Spleen (tissue), 11 donors: ENCODE results near the gene SIRT3. TPM values are rescaled to one million over a fixed set of nuclear protein-coding genes. Genes with fewer than 3 reads are reported as not detected.

Experiments
- DNase-seq: peaks from one replicate; pipeline ENCODE4 v3.0.0-alpha.2; 2020
- H3K27ac ChIP-seq, 8 donors: fragments of 200-600 bp; sonication (generic) in 7 of 8; 1 replicate in 4 of 8; 2 replicates in 4 of 8; pipeline versions ENCODE4 v1.5.0 to v1.8.0; 2016 to 2021; ENCODE audit warnings: inconsistent platforms in 4 of 8, mild to moderate bottlenecking in 4 of 8, moderate library complexity in 1 of 8
- H3K27me3 ChIP-seq, 7 donors: fragments of 200-600 bp; sonication (generic) in 6 of 7; replicated peaks in 1 of 7; 1 replicate in 4 of 7; 2 replicates in 3 of 7; pipeline versions ENCODE4 v1.5.0 to v1.8.0; 2016 to 2021; ENCODE audit warnings: inconsistent platforms in 3 of 7, mild to moderate bottlenecking in 1 of 7
- H3K36me3 ChIP-seq, 6 donors: fragments of 200-600 bp; sonication (generic) in 5 of 6; 1 replicate in 4 of 6; 2 replicates in 2 of 6; pipeline versions ENCODE4 v1.5.0 to v1.8.0; 2016 to 2021; ENCODE audit warnings: inconsistent platforms in 2 of 6
- H3K4me1 ChIP-seq, 6 donors: fragments of 200-600 bp; sonication (generic) in 5 of 6; 1 replicate in 3 of 6; 2 replicates in 3 of 6; pipeline versions ENCODE4 v1.5.0 to v1.8.0; 2016 to 2021; ENCODE audit warnings: inconsistent platforms in 3 of 6
- H3K4me3 ChIP-seq, 8 donors: fragments of 200-600 bp; sonication (generic) in 7 of 8; 1 replicate in 4 of 8; 2 replicates in 4 of 8; pipeline versions ENCODE4 v1.5.0 to v1.8.0; 2016 to 2021; ENCODE audit warnings: inconsistent platforms in 4 of 8, mild to moderate bottlenecking in 4 of 8, moderate library complexity in 2 of 8
- H3K9me3 ChIP-seq, 8 donors: fragments of 200-600 bp; sonication (generic) in 7 of 8; 1 replicate in 4 of 8; 2 replicates in 4 of 8; pipeline versions ENCODE4 v1.5.0 to v1.8.0; 2016 to 2021; ENCODE audit warnings: inconsistent platforms in 4 of 8
- POLR2A ChIP-seq, 3 donors: fragments of 450-650 bp; IDR thresholded peaks; one replicate each; pipeline ENCODE4 v1.5.1; 2017; ENCODE audit warnings: antibody characterized with exemption in 3 of 3, mild to moderate bottlenecking in 1 of 3
- POLR2AphosphoS5 ChIP-seq, 3 donors: sonication (generic); formaldehyde crosslinking; IDR thresholded peaks; one replicate each; pipeline ENCODE4 v1.5.1; 2017; ENCODE audit warnings: antibody characterized with exemption in 3 of 3
- WGBS, 5 donors: extraction: QIAGEN DNeasy Blood & Tissue Kit in 3 of 5; methylation state at CpG; one replicate each; pipeline versions ENCODE4 v1.1.5 to v1.1.7; 2013 to 2018; 5-methylcytosine and 5-hydroxymethylcytosine counted together
- intact Hi-C: fragments of 100-400 bp; cut with DNase I; formaldehyde crosslinking; loops from one replicate; pipeline ENCODE4 v1.15.0; 2023; ENCODE audit warnings: low total_unique reads
- polyA plus RNA-seq, 3 donors: library from polyadenylated mRNA; stranded (reverse); fragments of 200-250 nt; gene quantifications; one replicate each; pipeline ENCODE4 v1.2.1, GENCODE V29; 2013
- total RNA-seq, 7 donors: library from RNA; depleted of rRNA in 3 of 7; stranded (reverse); fragments of >200 nt in 3 of 7; fragmentation: NEBNext Ultra II Directional in 4 of 7; extraction: Animal tissue kit (Norgen Biotek cat#: 25700) in 4 of 7; gene quantifications; one replicate each; pipeline versions ENCODE4 v1.1.0 to v1.2.1, GENCODE V29; 2016 to 2021
- TF ChIP-seq, protein P1 (sequence below), 11 experiments: fragments of 200-600 bp in 7 of 11; fragments of 450-650 bp in 4 of 11; sonication (generic) in 4 of 11; IDR thresholded peaks in 8 of 11; conservative IDR thresholded peaks in 3 of 11; 1 replicate in 7 of 11; 2 replicates in 4 of 11; pipeline versions ENCODE4 v1.4.0 to v1.8.0; 2016 to 2021; ENCODE audit warnings: antibody characterized with exemption in 11 of 11, inconsistent platforms in 4 of 11, mild to moderate bottlenecking in 1 of 11
- donor health status: healthy with polysubstance abuse.
- donor health status: DM: no; HTN: no; CAD: no; lungs with moderate emphysema.
- donor health status: DM: no; HTN: no; CAD: no.
- donor health status: Bipolar disorder and iron deficiency.
- donor health status: healthy.
- donor health status: DM: no; HTN: no; CAD: no.
- donor health status: DM: yes; HTN: yes; CAD: no.

SIRT3 gene
- total and polyA plus RNA-seq, 10 donors = 11.9 to 28.8 (median 17.5) TPM

DNA sequence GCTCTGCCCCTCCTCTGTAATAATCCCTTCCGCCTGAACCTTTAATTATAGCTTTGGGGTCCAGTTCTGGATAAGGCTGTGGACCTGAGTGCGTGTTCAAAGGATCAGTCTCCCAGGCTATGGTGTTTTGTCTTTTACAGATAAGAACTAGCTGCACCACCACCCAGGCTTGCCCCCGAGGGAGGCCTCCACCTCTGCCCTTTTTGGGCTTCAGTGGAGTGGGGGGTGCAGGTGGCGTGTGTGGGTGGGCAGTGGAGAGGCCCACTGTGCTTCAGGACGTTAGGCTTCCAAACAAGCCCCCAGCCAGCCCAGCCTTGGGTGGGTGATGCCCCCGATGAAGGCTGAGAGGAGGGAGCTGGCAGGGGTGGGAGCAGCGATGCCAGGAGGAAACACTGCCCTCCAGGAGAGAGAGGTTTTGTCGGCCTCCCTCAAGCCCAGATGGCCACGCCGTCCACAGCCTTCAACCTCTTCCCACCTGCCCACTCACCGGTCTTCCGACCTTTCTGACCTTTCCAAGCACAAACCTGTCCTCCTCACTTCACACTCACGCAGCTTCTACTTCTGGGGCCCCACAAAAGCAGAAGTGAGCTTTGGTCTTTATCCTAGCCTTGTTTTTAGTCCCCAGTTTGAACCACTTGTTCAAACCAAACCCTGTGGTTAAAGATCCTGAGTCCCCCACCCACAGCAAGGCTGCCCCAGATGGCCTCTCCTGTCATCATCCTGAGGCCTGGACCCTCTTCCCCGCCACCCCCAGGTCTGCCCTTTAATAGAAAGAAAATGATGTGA lies 21.0 kb upstream of the SIRT3 start:
- 65 to 76% (median 69%) methylated on average over 11 to 14 of the region's 14 CpGs for WGBS, 5 donors

DNA sequence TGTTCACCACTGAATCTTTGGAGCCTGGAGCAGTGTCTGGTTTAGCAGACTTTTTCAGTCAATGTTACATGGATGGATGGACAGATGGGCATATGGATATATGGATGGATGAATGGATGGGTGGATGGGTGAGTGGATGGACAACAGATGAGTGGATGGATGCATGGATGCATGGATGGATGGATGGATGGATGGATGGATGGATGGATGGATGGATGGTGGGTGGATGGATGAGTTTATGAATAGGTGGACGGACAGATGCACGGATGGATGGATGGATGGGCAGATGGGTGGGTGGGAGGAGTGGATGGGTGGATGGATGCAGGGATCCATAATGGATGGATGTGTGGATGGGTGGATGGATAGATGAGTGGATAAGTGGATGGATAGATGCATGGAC lies 19.7 kb upstream of the SIRT3 start:
- intact Hi-C loops = loop anchor here (10.0 kb wide), 1 partner anchor 109 kb away; the partner anchor contains the start of gene B4GALNT4
- 94 to 100% (median 95%) methylated on average over 2 of the region's 2 CpGs for WGBS, 5 donors

More for the DNA sequence above, 21.0 kb upstream of the SIRT3 start:
- DNase-seq = no peak
- Histone ChIP-seq H3K27ac (no peak overlapping the region), H3K27me3 (no peaks in the 10 kb centered on the region), H3K4me1 (peaks cover 0 to 15% (median 2%) of the 10 kb centered on the region in 6 donors), H3K36me3 (peaks cover 0 to 19% (median 17%) of the 10 kb centered on the region in 6 donors), H3K9me3 (peaks cover 0 to 5% (median 0%) of the 10 kb centered on the region in 8 donors), H3K4me3 (no peak overlapping the region)
- TF ChIP-seq, protein P1, sequence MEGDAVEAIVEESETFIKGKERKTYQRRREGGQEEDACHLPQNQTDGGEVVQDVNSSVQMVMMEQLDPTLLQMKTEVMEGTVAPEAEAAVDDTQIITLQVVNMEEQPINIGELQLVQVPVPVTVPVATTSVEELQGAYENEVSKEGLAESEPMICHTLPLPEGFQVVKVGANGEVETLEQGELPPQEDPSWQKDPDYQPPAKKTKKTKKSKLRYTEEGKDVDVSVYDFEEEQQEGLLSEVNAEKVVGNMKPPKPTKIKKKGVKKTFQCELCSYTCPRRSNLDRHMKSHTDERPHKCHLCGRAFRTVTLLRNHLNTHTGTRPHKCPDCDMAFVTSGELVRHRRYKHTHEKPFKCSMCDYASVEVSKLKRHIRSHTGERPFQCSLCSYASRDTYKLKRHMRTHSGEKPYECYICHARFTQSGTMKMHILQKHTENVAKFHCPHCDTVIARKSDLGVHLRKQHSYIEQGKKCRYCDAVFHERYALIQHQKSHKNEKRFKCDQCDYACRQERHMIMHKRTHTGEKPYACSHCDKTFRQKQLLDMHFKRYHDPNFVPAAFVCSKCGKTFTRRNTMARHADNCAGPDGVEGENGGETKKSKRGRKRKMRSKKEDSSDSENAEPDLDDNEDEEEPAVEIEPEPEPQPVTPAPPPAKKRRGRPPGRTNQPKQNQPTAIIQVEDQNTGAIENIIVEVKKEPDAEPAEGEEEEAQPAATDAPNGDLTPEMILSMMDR (IDR thresholded peaks at IDR 0.05 in 8 of 11, conservative IDR thresholded peaks at IDR 0.05 in 3 of 11) = no peak
- no peak for TF ChIP-seq POLR2AphosphoS5 (IDR thresholded peaks at IDR 0.05)
- no peak for TF ChIP-seq POLR2A (IDR thresholded peaks at IDR 0.05)
- intact Hi-C loops = loop anchor here (10.0 kb wide), 1 partner anchor 108 kb away; the partner anchor contains the start of gene B4GALNT4

DNA sequence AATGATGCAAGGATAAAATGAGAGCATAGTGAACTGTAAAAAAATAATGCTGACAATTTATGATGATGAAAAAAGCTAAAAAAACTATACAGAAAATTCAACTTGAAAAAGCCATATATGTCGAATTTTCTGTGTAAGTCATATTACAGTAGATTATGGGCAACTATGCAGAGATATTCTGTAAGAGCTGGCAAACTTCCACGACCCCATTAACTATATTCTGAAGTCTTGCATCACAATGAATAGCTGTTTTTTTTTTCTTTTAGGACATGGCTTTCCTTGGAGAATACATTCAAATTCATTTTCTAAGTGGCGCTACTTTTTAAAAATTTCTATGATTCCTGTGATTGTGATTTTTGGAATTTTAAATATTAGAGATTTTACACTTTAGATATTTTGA lies 19.0 kb upstream of the SIRT3 start:
- 57 to 73% (median 58%) methylated on average over 3 of the region's 3 CpGs for WGBS, 5 donors
- Histone ChIP-seq H3K27ac (no peak overlapping the region), H3K27me3 (no peaks in the 10 kb centered on the region), H3K4me1 (peaks cover 0 to 24% (median 2%) of the 10 kb centered on the region in 6 donors), H3K9me3 (no peaks in the 10 kb centered on the region), H3K4me3 (no peak overlapping the region), H3K36me3 (peaks cover 0 to 39% (median 33%) of the 10 kb centered on the region in 6 donors)
- intact Hi-C loops = loop anchor here (10.0 kb wide), 1 partner anchor 110 kb away; the partner anchor contains the start of gene B4GALNT4
- no peak for DNase-seq
- TF ChIP-seq POLR2AphosphoS5 (IDR thresholded peaks at IDR 0.05) (no peak), POLR2A (IDR thresholded peaks at IDR 0.05) (no peak)
- TF ChIP-seq, protein P1 (IDR thresholded peaks at IDR 0.05 in 8 of 11, conservative IDR thresholded peaks at IDR 0.05 in 3 of 11) = no peak

More for the DNA sequence above, 19.7 kb upstream of the SIRT3 start:
- peaks cover 0 to 32% (median 30%) of the 10 kb centered on the region in 6 donors for H3K36me3 ChIP-seq
- no peaks in the 10 kb centered on the region for H3K9me3 ChIP-seq
- H3K27ac ChIP-seq = no peak overlapping the region
- no peak overlapping the region for H3K4me3 ChIP-seq
- TF ChIP-seq POLR2AphosphoS5 (IDR thresholded peaks at IDR 0.05) (no peak), POLR2A (IDR thresholded peaks at IDR 0.05) (no peak)
- TF ChIP-seq, protein P1 (IDR thresholded peaks at IDR 0.05 in 8 of 11, conservative IDR thresholded peaks at IDR 0.05 in 3 of 11) = no peak
- no peak for DNase-seq
- peaks cover 0 to 19% (median 2%) of the 10 kb centered on the region in 6 donors for H3K4me1 ChIP-seq
- H3K27me3 ChIP-seq = no peaks in the 10 kb centered on the region

DNA sequence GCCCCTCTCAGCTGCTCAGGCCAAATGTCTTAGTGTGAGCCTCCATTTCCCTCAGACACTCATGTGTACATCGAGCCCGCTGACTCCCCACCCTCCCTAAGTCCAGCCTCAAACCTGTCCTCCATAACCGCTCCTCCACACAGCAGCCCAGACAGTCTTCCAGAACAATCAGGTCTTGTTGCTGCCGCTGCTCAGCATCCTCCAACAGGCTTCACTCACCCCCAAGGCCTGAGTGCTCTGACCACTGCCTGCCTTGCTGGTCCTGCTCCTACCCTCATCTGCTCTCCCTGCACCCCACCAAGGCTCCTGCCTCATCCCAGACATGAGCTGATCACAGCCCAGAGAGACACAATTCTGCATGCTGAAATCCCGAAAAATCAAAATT lies 17.7 kb upstream of the SIRT3 start:
- Histone ChIP-seq H3K27me3 (no peaks in the 10 kb centered on the region), H3K27ac (no peak overlapping the region), H3K36me3 (peaks cover under 1 to 51% (median 43%) of the 10 kb centered on the region in 6 donors), H3K4me1 (peaks cover 0 to 24% (median 2%) of the 10 kb centered on the region in 6 donors), H3K9me3 (no peaks in the 10 kb centered on the region), H3K4me3 (no peak overlapping the region)
- TF ChIP-seq POLR2A (IDR thresholded peaks at IDR 0.05) (no peak), POLR2AphosphoS5 (IDR thresholded peaks at IDR 0.05) (peak in 1 of 3 donors; percentile 17)
- DNase-seq = no peak
- 75 to 91% (median 87%) methylated on average over 5 of the region's 5 CpGs for WGBS, 5 donors
- intact Hi-C loops = loop anchor here (10.0 kb wide), 1 partner anchor 111 kb away; the partner anchor contains the start of gene B4GALNT4
